H1 (cell line): ENCODE results near the gene CANT1. TPM values are rescaled to one million over a fixed set of nuclear protein-coding genes. Genes with fewer than 3 reads are reported as not detected.

ENCODE experiments used
- GTF2F1 ChIP-seq: IDR thresholded peaks from 2 replicates; pipeline ENCODE4 v1.6.1; 2012; ENCODE audit warnings: low read depth, low read length, improper control_type of control experiment, borderline replicate concordance
- JUN ChIP-seq: IDR thresholded peaks from 2 replicates; pipeline ENCODE4 v1.6.1; 2011; ENCODE audit warnings: low read depth, mild to moderate bottlenecking, improper control_type of control experiment, low read length
- JUND ChIP-seq: IDR thresholded peaks from 2 replicates; pipeline ENCODE4 v1.6.1; 2011; ENCODE audit warnings: mild to moderate bottlenecking, improper control_type of control experiment, low read length
- NANOG ChIP-seq: IDR thresholded peaks from 2 replicates; pipeline ENCODE4 v1.6.1; 2011; ENCODE audit warnings: low read length, low read depth, mild to moderate bottlenecking, inconsistent platforms; ENCODE audit not compliant: insufficient read depth, poor library complexity, severe bottlenecking
- POU5F1 ChIP-seq: IDR thresholded peaks from 2 replicates; pipeline ENCODE4 v1.6.1; 2011; ENCODE audit warnings: low read depth, mild to moderate bottlenecking, low read length, moderate library complexity
- RNF2 ChIP-seq: fragments of 200-900, 300-1000 bp; sonication (generic); IDR thresholded peaks from 2 replicates; pipeline ENCODE4 v1.7.1; 2016; ENCODE audit warnings: borderline replicate concordance, low read depth, mild to moderate bottlenecking, antibody characterized with exemption, low read length; ENCODE audit not compliant: poor library complexity, severe bottlenecking; ENCODE audit errors: missing control alignments
- polyA plus RNA-seq, 7 experiments: library from polyadenylated mRNA; depleted of rRNA in 3 of 7; stranded (reverse) in 5 of 7; unstranded in 2 of 7; fragments of >200 nt in 5 of 7; fragments of 200-250 nt in 2 of 7; gene quantifications; 1 replicate in 5 of 7; 2 replicates in 1 of 7; 4 replicates in 1 of 7; pipeline versions ENCODE4 v1.2.1 to v1.2.3, GENCODE V29; 2011 to 2013; ENCODE audit warnings: missing spikeins in 2 of 7, mixed read lengths in 2 of 7
- total RNA-seq: library from RNA; stranded (reverse); fragmentation: NEBNext Ultra II Directional; extraction: Animal tissue kit (Norgen Biotek cat#: 25700); gene quantifications from 2 replicates; pipeline ENCODE4 v1.2.1, GENCODE V29; 2021
- TF ChIP-seq, protein P1 (sequence below): IDR thresholded peaks from 2 replicates; pipeline ENCODE4 v1.6.1; 2012; ENCODE audit warnings: low read length, inconsistent platforms

CANT1 gene
- total and polyA plus RNA-seq, 2 of the 8 experiments (the other 6 are each of a cell fraction or from before 2014, with no cell fraction given): 23.0 to 32.6 TPM

GRCh38 chr17:79008666-79009387 lies 737 bp downstream of the CANT1 start (continued):
- no peak for TF ChIP-seq POU5F1
- TF ChIP-seq JUN: no peak
- TF ChIP-seq, protein P1, sequence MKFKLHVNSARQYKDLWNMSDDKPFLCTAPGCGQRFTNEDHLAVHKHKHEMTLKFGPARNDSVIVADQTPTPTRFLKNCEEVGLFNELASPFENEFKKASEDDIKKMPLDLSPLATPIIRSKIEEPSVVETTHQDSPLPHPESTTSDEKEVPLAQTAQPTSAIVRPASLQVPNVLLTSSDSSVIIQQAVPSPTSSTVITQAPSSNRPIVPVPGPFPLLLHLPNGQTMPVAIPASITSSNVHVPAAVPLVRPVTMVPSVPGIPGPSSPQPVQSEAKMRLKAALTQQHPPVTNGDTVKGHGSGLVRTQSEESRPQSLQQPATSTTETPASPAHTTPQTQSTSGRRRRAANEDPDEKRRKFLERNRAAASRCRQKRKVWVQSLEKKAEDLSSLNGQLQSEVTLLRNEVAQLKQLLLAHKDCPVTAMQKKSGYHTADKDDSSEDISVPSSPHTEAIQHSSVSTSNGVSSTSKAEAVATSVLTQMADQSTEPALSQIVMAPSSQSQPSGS: no peak
- no peak for TF ChIP-seq RNF2
- no peak for TF ChIP-seq NANOG
- TF ChIP-seq GTF2F1: no peak
- TF ChIP-seq JUND: no peak
